Endothelial cell of umbilical vein (primary cell): Measurements from ENCODE around the gene FOXP1. TPM values are rescaled to one million over a fixed set of nuclear protein-coding genes. Genes with fewer than 3 reads are reported as not detected.

ENCODE experiments used
- BruUV-seq: library from RNA; stranded (reverse); fragments of 400-500 nt; replicated peaks from 2 replicates; lab custom pipeline; 2021; lab: Mats Ljungman, UMichigan
- CTCF ChIA-PET: fragments of 300-600, 350-600 bp; sonication (Branson Sonifier 250); formaldehyde crosslinking; loops from one replicate; lab custom pipeline; 2021; ENCODE audit warnings: antibody characterized with exemption, inconsistent platforms; lab: Charles Lee
- POLR2A ChIA-PET: fragments of 300-600, 350-600 bp; sonication (Branson Sonifier 250); formaldehyde crosslinking; loops from one replicate; lab custom pipeline; 2021; ENCODE audit warnings: antibody characterized with exemption, inconsistent platforms; lab: Charles Lee
- DNase-seq: peaks from one replicate; pipeline ENCODE4 v3.0.0-alpha.2; 2011; ENCODE audit warnings: low read depth, low spot score
- FAIRE-seq: peaks from 2 replicates; lab custom pipeline; 2011; peaks lifted over from hg19 to GRCh38; lab: Jason Lieb, UNC
- H2AFZ ChIP-seq: 2 replicates; pipeline ENCODE4 v1.6.0; 2012; ENCODE audit warnings: low read depth, low read length, control low read depth, inconsistent platforms
- H3K27ac ChIP-seq: 2 replicates; pipeline ENCODE4 v1.5.1; 2011; ENCODE audit warnings: low read depth, mild to moderate bottlenecking, control low read depth, low read length, moderate library complexity; ENCODE audit not compliant: insufficient read depth
- H3K27me3 ChIP-seq, 2 experiments: 2 replicates each; pipeline versions ENCODE4 v1.6.0 to v1.6.1; 2011; ENCODE audit warnings: low read length in 2 of 2, mixed read lengths in 1 of 2; ENCODE audit not compliant: control insufficient read depth in 2 of 2, insufficient read depth in 2 of 2
- H3K36me3 ChIP-seq, 2 experiments: 2 replicates in 1 of 2; 3 replicates in 1 of 2; pipeline ENCODE4 v1.5.1; 2011; ENCODE audit warnings: low read length in 2 of 2, mild to moderate bottlenecking in 1 of 2, moderate library complexity in 1 of 2; ENCODE audit not compliant: control insufficient read depth in 2 of 2, insufficient read depth in 2 of 2; ENCODE audit errors: extremely low read depth in 1 of 2
- H3K4me1 ChIP-seq: 3 replicates; pipeline ENCODE4 v1.5.1; 2011; ENCODE audit warnings: mild to moderate bottlenecking, low read length; ENCODE audit not compliant: control insufficient read depth, insufficient read depth; ENCODE audit errors: extremely low read depth
- H3K4me2 ChIP-seq: 2 replicates; pipeline ENCODE4 v1.6.1; 2011; ENCODE audit warnings: low read length, control low read depth, mixed read lengths; ENCODE audit not compliant: insufficient read depth
- H3K4me3 ChIP-seq, 3 experiments: fragments of 200-600 bp in 1 of 3; sonication (generic), shearing (Covaris generic) in 1 of 3; replicated peaks in 1 of 3; 2 replicates each; pipeline ENCODE4 v1.5.1; 2011 to 2016; ENCODE audit warnings: control low read depth in 3 of 3, low read length in 3 of 3, mild to moderate bottlenecking in 2 of 3, inconsistent platforms in 1 of 3, low read depth in 1 of 3, moderate library complexity in 1 of 3; ENCODE audit not compliant: insufficient read depth in 1 of 3
- H3K79me2 ChIP-seq: 2 replicates; pipeline ENCODE4 v1.6.0; 2012; ENCODE audit warnings: low read length, inconsistent platforms; ENCODE audit not compliant: control insufficient read depth, insufficient read depth
- H3K9ac ChIP-seq: replicated peaks from 2 replicates; pipeline ENCODE3; 2011; ENCODE audit warnings: low read length, control low read depth; ENCODE audit not compliant: insufficient read depth; ENCODE audit errors: extremely low read depth
- H3K9me1 ChIP-seq: replicated peaks from 3 replicates; pipeline ENCODE4 v1.6.0; 2011; ENCODE audit warnings: mild to moderate bottlenecking, low read length; ENCODE audit not compliant: control insufficient read depth, insufficient read depth; ENCODE audit errors: extremely low read depth
- H3K9me3 ChIP-seq: replicated peaks from 2 replicates; pipeline ENCODE4 v1.5.1; 2012; ENCODE audit warnings: low read length, inconsistent platforms; ENCODE audit not compliant: control insufficient read depth, insufficient read depth
- H4K20me1 ChIP-seq: replicated peaks from 2 replicates; pipeline ENCODE3; 2011; ENCODE audit warnings: mild to moderate bottlenecking, low read length; ENCODE audit not compliant: control insufficient read depth, insufficient read depth; ENCODE audit errors: extremely low read depth
- EZH2 ChIP-seq: IDR thresholded peaks from 2 replicates; pipeline ENCODE4 v1.6.1; 2012; ENCODE audit warnings: borderline replicate concordance, low read depth, mild to moderate bottlenecking, moderate library complexity, low read length, inconsistent platforms; ENCODE audit not compliant: severe bottlenecking
- FOS ChIP-seq: IDR thresholded peaks from 2 replicates; pipeline ENCODE4 v1.6.1; 2011; ENCODE audit warnings: mild to moderate bottlenecking, low read length, moderate library complexity, borderline replicate concordance; ENCODE audit not compliant: insufficient read depth
- GATA2 ChIP-seq: IDR thresholded peaks from 2 replicates; pipeline ENCODE4 v1.7.0; 2011; ENCODE audit warnings: low read depth, mild to moderate bottlenecking, moderate library complexity, mixed read lengths, low read length; ENCODE audit not compliant: insufficient read length, insufficient read depth
- JUN ChIP-seq: IDR thresholded peaks from 2 replicates; pipeline ENCODE4 v1.6.1; 2011; ENCODE audit warnings: borderline replicate concordance, low read depth; ENCODE audit not compliant: insufficient read length, insufficient read depth
- MYC ChIP-seq: IDR thresholded peaks from one replicate; pipeline ENCODE4 v1.6.1; 2011; ENCODE audit warnings: mild to moderate bottlenecking, low read depth, low read length
- POLR2A ChIP-seq: IDR thresholded peaks from 2 replicates; pipeline ENCODE4 v1.6.1; 2012; ENCODE audit warnings: low read depth, mild to moderate bottlenecking, control low read depth, low read length
- POLR2AphosphoS5 ChIP-seq: IDR thresholded peaks from 2 replicates; pipeline ENCODE4 v1.6.1; 2012; ENCODE audit warnings: low read depth, mild to moderate bottlenecking, control low read depth, low read length, moderate library complexity; ENCODE audit not compliant: insufficient read depth
- dilution Hi-C: fragments of 300-500 bp; cut with MboI; formaldehyde crosslinking; loops from one replicate; pipeline ENCODE4 v1.15.0; 2019; ENCODE audit warnings: low sequenced_read_pairs; ENCODE audit not compliant: extremely low pct_ligation_motif_present
- intact Hi-C: fragments of 100-400 bp; cut with micrococcal nuclease; formaldehyde crosslinking; loops from one replicate; pipeline ENCODE4 v1.10.0; 2022
- polyA plus RNA-seq, 4 experiments: library from polyadenylated mRNA; depleted of rRNA in 3 of 4; stranded (reverse) in 3 of 4; unstranded in 1 of 4; fragments of >200 nt; gene quantifications; 2 replicates each; pipeline versions ENCODE4 v1.2.1 to v1.2.3, GENCODE V29; 2011 to 2012; ENCODE audit warnings: missing spikeins in 1 of 4
- total RNA-seq: library from RNA; stranded (reverse); gene quantifications from 2 replicates; pipeline ENCODE4 v1.2.3, GENCODE V29; 2021
- TF ChIP-seq, protein P1 (sequence below), 2 donors: IDR thresholded peaks; 1 replicate in 1 of 2; 2 replicates in 1 of 2; pipeline ENCODE4 v1.5.1; 2011; ENCODE audit warnings: low read length in 2 of 2, mild to moderate bottlenecking in 2 of 2, moderate library complexity in 2 of 2, control low read depth in 1 of 2, inconsistent platforms in 1 of 2, low read depth in 1 of 2; ENCODE audit not compliant: insufficient read depth in 1 of 2; ENCODE audit errors: extremely low read depth in 1 of 2
- TF ChIP-seq, protein P2 (sequence below): IDR thresholded peaks from 2 replicates; pipeline ENCODE4 v1.6.1; 2011; ENCODE audit not compliant: insufficient read depth, insufficient read length

Gene FOXP1
- total and polyA plus RNA-seq, 2 donors (not counting 3 experiments of a cell fraction or from before 2014, with no cell fraction given), result 41.0 to 107 TPM

DNA sequence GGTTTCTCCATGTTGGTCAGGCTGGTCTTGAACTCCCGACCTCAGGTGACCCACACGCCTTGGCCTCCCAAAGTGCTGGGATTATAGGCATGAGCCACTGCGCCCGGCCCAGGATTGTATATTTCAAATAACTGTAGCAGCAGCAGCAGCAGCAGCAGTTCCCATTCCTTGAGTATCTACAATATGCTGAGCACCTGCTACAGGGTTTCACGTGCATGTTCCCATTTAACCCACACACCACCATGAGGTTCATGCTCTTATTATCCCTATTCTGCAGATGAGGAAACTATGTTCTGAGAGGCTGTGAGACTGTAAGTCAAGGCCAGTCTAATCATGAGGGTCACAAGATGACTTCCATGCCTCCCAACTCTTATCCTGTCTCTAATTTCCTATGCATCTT lies 30.9 kb upstream of the FOXP1 start:
- no peaks in the 10 kb centered on the region for H4K20me1 ChIP-seq
- TF ChIP-seq POLR2AphosphoS5, result no peak
- no peak for TF ChIP-seq GATA2
- TF ChIP-seq POLR2A, result no peak
- TF ChIP-seq MYC, result no peak
- TF ChIP-seq, protein P1, sequence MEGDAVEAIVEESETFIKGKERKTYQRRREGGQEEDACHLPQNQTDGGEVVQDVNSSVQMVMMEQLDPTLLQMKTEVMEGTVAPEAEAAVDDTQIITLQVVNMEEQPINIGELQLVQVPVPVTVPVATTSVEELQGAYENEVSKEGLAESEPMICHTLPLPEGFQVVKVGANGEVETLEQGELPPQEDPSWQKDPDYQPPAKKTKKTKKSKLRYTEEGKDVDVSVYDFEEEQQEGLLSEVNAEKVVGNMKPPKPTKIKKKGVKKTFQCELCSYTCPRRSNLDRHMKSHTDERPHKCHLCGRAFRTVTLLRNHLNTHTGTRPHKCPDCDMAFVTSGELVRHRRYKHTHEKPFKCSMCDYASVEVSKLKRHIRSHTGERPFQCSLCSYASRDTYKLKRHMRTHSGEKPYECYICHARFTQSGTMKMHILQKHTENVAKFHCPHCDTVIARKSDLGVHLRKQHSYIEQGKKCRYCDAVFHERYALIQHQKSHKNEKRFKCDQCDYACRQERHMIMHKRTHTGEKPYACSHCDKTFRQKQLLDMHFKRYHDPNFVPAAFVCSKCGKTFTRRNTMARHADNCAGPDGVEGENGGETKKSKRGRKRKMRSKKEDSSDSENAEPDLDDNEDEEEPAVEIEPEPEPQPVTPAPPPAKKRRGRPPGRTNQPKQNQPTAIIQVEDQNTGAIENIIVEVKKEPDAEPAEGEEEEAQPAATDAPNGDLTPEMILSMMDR (IDR thresholded peaks at IDR 0.05; ENCODE audit: extremely low read depth in 1 of 2, insufficient read depth in 1 of 2, low read depth in 1 of 2, low read length in 2 of 2), result no peak
- TF ChIP-seq JUN, result no peak
- TF ChIP-seq EZH2, result no peak
- no peak for TF ChIP-seq FOS
- TF ChIP-seq, protein P2, sequence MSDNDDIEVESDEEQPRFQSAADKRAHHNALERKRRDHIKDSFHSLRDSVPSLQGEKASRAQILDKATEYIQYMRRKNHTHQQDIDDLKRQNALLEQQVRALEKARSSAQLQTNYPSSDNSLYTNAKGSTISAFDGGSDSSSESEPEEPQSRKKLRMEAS, result no peak
- no peaks in the 10 kb centered on the region for H3K9me3 ChIP-seq
- H3K79me2 ChIP-seq, result no peaks in the 10 kb centered on the region
- H3K4me2 ChIP-seq, result no peak overlapping the region
- no peak overlapping the region for H3K9ac ChIP-seq
- H2AFZ ChIP-seq, result no peak overlapping the region
- FAIRE-seq (no peak), DNase-seq (no peak)
- no TSS peak for BruUV-seq
- CTCF ChIA-PET, result no interaction called here
- H3K27me3 ChIP-seq, result peaks cover 0 to 1% of the 10 kb centered on the region in 2 experiments
- H3K36me3 ChIP-seq, result no peaks in the 10 kb centered on the region
- H3K4me1 ChIP-seq, result no peaks in the 10 kb centered on the region
- H3K4me3 ChIP-seq, result no peak overlapping the region
- intact Hi-C loops (no loop called here), dilution Hi-C loops (no loop called here)
- no peak overlapping the region for H3K27ac ChIP-seq
- POLR2A ChIA-PET, result no interaction called here
- H3K9me1 ChIP-seq, result no peaks in the 10 kb centered on the region
